HG03045 (cell line): Measurements from ENCODE around the gene MYO1A.
"Not testable (repeated sequence)": the region's sequence is repeated elsewhere in the genome, so short reads cannot be mapped to it uniquely, and the experiment has no call there.

ENCODE experiments used
- ATAC-seq: cut with Tn5 transposase; IDR thresholded peaks from one replicate; pipeline ENCODE4 v1.9.1; 2021; ENCODE audit warnings: mild to moderate bottlenecking, moderate library complexity; ENCODE audit not compliant: unreplicated experiment

MYO1A gene

DNA sequence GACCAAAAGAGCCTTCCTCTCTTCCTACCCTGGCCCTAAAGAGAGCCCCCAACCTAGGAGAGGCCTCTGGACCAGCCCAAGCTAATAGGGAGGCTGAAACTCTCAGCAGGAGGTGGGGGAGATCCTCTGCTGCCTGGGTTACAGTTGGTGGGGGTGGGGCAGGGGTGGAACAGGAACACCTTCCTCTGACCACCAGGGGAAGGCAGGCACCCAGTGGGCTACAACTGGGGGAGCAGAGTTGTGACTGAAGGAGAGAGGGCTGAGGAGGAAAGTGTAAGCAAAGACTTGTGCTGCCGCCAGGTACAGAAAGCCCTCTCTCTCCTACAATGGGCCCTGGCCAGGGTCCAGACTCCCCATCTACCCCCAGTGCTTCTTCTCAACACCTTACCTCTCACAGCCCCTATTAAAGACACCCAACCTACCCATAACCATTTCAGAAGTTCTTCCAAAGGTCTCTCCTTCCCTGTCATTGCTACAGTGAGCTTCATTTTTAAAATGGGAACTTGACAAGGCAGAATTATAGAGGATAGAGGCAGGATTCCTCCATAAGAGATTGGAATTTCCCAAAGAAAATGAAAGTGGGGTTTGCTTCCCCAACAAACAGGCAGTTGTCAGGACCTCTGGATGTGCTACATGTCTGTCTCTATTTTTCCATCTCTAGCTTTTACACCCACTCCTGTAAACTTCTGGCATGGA lies 1.4 kb downstream of the MYO1A start:
- no peak for ATAC-seq

DNA sequence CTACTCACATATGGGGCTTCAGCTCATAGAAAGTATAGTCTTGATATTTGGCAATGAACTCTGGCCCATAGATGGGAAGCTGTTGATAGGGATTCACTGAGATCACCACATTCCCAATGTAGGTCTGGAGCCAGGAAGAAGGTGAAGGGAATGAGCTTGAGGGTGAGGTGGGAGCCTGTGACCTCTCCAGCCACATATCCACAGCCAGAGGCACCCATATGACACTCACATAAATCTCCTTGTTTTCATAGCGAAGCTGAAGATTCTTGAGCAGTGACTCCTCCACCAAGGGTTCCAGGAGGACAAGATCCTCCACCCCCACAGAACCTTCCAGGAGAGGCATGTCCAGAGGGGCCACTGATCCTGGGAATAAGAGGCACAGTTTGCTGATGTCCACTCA lies 1.9 kb downstream of the MYO1A start:
- no peak for ATAC-seq

DNA sequence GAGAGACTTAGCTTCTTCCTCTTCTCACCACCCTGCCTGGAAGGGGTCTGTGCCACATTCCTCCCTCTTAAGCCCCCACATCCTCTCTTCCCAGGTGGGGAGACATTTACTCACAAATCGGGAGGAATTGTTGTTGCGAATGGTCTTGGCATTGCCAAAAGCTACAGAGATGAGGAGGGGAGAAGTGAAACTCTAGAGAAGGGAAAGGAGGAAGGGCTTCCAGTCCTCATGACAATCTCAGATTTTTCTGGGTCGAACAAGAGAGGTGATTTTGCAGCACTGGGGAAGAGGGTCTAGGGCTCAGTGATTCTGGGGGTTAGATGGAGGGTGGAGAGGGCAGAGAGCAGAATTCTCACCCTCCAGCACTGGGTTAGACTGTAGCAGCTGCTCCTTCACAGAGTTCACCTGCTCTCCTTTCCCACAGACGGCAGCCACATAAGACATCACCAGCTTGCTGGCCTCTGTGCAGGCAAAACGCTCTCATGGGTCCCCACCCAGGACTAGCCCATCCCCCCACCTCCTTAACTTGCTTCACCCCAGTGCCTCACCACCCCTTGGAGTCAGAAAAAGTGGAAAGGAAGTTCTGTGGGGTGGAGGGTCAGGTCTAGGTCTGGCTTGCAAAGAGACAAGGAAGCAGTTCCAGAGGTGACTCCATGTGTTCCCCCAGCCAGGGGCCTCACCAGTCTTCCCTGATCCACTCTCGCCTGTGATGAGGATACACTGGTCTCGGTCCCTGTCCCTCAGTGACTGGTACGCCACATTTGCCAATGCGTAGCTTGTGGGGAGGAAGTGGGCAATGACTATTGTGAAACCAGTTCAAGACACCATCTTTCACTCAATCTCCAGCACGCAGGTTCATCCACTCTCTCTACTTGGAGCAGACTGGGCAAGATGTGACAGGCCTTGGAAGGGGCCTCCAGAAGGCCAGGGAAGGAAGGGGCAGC lies 2.7 kb downstream of the MYO1A start:
- no peak for ATAC-seq

DNA sequence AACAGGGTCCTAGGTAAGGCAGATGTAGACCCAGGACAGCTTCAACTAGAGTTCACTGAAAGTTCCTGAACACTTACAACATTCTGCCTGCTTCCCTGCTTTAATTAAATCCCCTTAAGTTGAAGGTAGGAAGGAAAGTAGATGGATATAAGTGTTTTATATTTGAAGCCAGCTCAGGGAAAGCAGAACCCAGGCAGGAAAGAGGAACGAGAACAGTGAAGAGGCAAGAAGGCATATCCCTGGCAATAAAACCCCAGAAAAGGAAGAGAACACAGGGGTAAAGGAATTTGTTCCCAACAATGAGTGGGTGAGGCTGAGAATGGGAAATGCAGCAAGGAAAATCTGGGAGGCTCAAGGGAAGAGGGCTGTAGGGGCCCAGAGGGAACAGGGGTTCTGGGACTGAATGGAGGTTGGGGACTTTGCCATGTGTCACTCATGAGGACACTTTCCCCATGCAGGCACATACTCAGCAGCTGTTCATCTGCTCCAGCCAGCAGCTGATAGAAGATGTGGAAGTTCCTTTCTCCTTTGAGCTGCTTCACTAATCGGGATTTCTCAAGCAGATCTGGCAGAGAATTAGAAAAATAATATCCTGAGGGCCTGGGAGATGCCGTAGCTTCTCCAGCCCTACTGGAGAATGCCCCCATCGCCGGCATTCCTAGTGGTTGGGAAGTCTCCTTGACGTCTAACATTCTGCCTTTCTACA lies 3.7 kb downstream of the MYO1A start:
- no peak for ATAC-seq

DNA sequence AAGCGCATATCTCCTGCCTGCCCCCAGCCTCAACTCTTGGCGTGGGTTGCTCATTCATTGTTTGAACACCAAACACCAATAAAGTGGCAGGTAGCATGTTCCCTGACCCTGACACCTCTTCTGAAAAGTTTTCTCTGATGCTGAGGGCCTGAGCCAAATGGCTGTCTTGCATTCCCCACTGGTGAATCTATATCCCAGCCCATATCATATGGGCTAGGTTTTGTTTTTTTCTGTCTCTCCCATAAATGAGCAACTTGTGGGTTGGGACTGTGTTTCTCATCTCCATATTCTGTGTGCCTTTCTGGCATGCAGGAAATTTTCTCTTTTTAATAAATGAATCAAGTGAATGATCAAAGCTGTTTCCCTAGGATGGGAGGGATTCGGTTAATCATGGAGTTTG lies 5.0 kb downstream of the MYO1A start:
- ATAC-seq, result no peak

DNA sequence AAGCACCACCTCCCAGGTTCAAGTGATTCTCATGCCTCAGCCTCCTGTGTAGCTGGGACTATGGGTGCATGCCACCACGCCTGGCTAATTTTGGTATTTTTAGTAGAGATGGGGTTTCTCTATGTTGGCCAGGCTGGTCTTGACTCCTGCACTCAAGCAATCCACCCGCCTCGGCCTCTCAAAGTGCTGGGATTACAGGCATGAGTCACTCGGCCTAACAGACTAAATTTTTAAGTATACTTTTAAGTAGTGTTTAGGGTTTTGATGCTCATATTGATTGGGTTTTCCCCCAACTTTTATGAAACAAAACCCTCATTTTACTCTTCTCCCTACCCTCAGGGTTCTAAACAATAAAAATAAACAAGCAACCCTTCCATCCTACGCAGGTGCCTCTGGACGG lies 5.5 kb downstream of the MYO1A start:
- ATAC-seq, result no peak

DNA sequence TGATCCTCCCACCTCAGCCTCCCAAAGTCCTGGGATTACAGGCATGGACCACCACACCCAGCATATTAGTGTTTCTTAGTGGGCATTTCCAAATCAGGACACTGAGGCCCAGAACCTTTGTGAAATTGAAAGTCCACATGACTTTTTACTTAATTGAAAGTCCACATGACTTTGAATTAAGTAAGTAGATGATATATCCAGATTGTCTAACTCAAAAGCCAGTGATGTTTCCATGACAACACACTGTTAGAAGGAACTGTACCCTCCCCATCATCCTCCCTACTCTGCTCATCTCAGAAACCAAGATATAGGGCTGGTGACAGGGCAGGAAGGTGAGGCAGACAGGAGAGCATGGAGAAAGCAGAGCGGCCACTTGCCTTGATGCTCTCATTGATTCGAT lies 7.2 kb downstream of the MYO1A start:
- no peak for ATAC-seq

DNA sequence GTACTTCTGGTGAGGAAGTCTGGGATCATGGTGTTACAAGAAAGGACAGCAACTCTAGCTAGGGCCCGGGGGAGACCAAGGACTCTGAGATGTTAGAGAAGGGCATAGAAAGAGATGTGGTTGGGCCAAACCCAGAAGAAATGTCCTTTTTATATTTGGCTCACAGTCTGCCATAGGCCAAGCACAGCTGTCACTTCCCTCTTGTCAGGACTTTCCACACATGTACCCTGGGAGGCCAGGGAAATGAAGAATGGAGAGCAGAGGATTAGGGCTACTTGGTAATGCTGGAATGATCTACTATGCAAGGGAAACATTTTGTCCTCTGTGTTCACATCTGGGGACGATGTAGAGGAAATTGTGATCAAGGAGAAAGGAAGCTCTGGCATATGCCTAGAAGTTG lies 9.2 kb downstream of the MYO1A start:
- no peak for ATAC-seq

DNA sequence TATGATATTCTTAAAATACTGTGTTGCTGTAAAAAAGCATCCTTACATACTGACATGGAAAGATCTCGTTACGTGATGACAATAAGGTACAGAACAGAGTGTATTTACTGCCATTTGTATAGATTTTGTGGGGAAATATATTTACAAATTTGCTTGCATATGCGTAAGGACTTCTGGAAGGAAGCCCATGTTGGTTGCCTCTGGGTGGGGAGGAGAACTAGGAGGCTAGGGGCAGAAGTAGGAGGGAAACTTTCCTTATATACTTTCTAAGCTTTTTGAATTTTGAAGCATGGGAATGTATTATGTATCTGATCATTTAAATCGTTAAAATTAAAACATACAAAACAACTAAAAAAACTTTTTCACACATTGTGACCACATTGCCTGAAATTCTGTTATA lies 9.7 kb downstream of the MYO1A start:
- ATAC-seq, result no peak

DNA sequence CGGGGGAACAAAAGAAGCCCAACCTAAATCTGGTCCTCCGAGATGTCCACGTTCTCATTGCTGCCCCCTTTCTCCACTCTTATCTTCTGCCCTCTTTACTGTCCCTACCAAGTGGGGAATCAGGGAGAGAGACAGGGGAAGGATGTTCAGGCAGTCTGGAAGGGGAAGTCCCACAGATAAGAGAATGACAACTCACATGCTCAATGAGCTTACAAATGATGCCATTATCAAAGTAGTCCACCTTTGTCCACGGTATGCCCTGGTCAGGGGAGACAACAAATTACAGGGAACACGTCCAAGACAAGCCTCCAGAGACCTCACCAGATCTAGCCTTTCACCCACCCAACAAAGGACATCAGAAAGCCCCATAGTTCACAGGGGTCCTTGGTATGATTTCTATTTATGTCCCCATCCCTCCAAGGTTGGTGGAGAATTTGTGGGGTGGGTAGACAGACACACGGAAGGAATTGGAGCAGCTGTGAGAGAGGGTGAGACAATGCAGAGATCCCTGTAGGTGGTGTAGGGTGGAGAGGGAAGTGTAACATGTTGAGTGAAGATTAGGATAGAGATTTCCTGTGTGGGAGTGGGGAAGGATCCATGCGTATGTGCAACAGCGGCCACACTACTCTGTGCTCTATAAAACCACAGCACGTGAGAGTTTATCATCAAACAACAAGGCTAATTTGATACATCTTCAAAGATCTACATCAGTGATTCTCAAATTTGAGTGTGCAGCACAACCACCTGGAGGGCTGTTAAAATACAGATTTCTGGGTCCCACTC lies 10.7 kb downstream of the MYO1A start:
- no peak for ATAC-seq

DNA sequence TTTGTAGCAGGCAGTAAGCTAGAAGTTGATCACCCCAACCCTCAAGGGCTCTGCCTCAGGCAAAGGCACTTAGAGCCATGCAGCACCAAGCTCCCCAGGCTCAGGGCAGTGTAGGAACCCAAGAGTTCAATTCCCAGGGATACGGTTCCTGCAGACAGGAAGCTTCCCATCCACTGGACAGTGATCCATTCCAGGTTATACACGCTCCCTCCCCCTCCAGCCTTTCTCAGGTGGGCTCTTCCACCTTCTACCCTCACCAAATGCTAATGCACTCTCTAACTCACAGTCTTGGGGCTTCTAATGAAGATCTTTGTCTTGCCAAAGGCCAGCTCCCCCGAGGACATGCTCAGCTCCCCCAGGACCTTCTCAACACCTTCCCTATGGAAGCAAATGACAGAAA lies 12.7 kb downstream of the MYO1A start:
- no peak for ATAC-seq

DNA sequence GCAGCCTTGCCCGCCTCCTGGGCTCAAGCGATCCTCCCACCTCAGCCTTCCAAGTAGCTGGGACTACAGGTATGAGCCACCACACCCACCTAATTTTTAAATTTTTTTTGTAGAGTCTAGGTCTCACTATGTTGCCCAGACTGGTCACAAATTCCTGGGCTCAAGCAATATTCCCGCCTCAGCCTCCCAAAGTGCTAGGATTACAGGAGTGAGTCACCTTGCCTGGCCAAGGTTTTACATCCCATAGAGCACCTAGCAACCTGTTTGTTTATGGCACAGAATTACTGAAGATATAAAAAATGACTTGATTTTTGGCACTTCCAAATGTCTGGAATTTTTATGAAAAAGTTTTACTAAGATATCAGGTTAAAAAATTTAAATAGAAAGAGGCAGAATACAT lies 16.5 kb downstream of the MYO1A start:
- no peak for ATAC-seq

DNA sequence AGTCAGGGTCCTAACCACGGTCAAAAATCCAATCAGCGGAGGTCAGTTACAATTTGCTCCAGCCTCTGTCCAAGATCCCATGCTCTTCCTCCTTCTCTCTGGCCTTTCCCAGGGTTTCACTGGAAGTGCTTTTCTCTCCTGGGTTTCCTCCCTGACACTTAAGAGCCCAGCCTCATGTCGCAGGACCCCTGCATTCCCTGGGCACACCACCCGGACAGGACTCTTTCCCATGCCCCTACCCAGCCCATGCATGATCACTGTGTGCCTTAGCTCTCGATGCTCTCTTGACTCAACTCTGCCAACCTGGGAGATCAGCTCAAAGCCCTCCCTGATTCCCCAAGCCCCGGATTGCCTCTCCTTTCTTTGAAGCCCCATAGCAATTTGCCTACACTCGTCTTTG lies 18.1 kb downstream of the MYO1A start:
- no peak for ATAC-seq

DNA sequence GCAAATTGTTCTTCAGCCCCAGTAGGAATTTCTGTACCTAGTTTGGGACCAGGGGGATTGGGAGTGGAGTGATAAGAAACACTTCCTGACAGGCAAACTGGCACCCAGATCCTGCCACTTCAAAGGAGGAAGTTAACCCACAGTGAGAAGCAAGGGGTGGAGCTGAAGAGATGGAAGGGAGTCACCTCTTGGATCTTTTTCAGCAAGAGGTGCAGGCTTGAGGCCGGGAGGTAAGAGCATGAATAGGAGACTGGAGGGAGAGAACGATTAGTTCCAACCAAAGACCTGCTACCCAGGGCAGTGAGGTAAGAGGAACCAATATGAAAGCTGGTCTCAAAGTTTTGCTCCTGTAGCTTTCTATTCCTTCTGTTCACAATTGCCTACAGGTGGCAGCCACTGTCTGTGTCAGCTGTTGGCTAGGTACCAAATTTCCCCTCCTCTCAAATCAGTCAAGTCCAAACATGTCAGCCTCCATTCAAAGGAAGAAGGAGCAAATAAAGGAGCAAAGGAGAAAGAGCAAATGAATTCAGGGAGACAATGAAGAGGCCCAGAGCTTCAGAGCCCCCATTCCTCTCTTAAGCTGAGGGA lies 18.7 kb downstream of the MYO1A start:
- no peak for ATAC-seq

DNA sequence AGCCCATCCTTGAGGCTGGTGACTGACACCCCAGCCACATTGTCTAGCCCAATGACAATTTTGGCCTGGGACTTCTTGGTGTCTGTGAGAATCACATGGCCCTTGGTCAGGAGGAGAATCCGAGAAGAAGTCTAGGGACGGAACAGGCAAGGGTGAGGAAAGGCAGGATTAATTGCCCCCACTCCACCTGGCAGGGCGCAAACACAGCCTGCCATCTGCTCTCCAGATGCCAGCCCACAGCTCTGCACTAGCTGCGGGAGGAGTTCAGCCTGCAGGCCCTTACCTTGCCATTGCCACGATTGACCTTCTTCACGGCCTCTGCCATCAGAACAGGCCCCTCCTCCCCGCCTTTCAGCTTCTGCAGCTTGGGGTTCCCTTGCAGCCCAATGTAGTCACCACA lies 20.5 kb downstream of the MYO1A start:
- ATAC-seq, result no peak

DNA sequence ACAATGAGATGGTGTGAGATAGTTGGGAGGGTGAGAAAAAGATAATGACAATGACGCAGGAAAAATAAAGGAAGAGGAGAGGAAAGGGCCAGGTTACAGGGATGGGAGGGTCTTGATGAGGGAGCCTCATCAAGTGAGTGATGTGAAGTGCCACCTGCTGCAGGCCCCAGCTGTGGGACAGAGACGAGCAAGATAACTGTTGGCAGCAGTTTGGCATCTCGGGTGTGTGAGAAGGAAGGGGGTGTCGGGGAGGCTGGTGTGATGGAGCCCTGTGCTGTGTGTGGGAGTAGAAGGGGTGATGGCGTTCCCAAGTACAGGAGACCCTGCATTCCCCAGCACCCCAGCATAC lies 22.1 kb downstream of the MYO1A start:
- no peak for ATAC-seq

DNA sequence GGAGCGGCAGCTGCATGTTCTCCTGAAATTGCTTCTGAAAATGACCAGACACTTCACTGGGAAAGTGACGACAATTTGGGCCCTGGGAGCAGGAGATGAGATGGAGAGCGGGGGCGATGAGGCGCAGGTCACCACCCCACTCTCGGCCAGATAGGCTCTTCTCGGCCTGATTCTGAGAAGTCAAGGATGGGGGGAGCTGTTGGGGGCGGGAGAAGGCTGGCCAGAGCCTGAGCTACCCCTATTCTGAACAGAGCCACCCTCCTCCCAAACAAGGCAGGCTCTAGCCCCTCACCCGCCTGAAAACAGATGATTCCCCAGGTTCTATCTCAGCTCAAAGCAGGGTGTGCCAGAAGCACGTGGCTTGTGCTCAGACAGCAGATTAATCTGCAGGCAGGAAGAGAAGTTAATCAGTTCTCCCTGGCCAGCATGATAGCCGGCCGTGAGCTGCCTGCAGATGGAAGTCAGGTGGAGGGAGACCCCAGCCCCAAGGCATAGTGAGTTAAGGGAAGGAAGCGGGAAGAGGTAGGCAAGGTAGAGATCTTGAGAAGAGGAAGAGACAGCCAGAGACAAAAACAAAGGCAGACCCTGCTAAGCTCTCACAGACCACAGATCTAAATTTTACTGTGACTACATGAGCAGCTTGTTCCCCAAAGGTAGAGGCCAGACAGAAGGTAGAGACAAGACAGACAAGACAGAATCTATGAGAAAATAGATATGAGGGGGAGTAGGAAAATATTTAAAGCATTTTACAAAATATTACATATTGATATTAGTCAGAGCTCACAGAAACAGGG lies 22.7 kb downstream of the MYO1A start:
- ATAC-seq, result no peak

DNA sequence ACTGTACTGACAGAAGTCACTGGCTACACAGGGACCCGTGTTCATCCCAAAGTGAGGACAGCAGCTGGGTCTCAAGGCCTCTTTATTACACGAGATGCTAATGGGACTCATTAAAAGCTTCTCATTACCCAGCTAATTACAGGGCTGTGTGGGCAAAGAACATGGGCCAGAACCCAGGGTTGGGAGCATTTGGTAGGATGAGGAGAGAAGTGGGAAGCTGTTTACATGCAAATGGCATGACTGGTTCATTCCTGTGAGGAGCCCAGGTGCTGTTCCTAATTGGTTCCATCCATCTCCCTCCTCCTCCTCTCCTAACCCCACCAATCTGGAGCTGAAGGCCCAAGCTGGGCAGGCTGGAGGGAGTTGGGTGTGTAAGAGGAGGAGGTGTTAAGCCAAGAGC lies 24.7 kb downstream of the MYO1A start:
- no peak for ATAC-seq

DNA sequence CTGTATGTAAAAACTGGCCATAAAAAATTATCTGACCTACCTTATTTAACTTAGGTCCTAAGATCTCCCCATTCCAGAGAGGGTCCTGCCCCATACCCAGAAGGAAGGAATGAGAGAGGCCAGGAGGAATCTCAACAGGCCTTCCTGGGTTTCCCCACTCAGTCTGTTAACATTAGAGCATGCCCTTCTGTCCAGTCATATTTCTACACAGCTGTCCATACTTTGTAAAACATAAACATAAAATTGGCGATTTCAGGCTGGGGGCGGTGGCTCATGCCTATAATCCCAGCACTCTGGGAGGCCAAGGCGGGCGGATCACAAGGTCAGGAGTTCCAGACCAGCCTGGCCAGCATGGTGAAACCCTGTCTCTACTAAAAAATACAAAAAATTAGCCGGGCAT lies 27.6 kb downstream of the MYO1A start:
- not testable (repeated sequence) for ATAC-seq
